Left ventricle myocardium inferior (tissue), 1 donor: ENCODE results near the gene SLC38A3. TPM values are rescaled to one million over a fixed set of nuclear protein-coding genes. Genes with fewer than 3 reads are reported as not detected.

Source experiments
- DNase-seq: peaks from one replicate; pipeline ENCODE4 v3.0.0-alpha.2; 2020
- H3K27ac ChIP-seq: fragments of 200-600 bp; replicated peaks from 2 replicates; pipeline ENCODE4 v1.8.0; 2021
- H3K27me3 ChIP-seq: fragments of 200-600 bp; 2 replicates; pipeline ENCODE4 v1.8.0; 2021; ENCODE audit warnings: low read depth
- H3K36me3 ChIP-seq: fragments of 200-600 bp; 2 replicates; pipeline ENCODE4 v1.8.0; 2021
- H3K4me1 ChIP-seq: fragments of 200-600 bp; 2 replicates; pipeline ENCODE4 v1.8.0; 2021
- H3K4me3 ChIP-seq: fragments of 200-600 bp; 2 replicates; pipeline ENCODE4 v1.8.0; 2021; ENCODE audit warnings: mild to moderate bottlenecking, moderate library complexity
- H3K9me3 ChIP-seq: fragments of 200-600 bp; replicated peaks from 2 replicates; pipeline ENCODE4 v1.8.0; 2021
- intact Hi-C: fragments of 100-400 bp; cut with micrococcal nuclease; formaldehyde crosslinking; loops from one replicate; pipeline ENCODE4 v1.11.0; 2022
- total RNA-seq: library from RNA; stranded (reverse); fragmentation: NEBNext Ultra II Directional; extraction: Animal tissue kit (Norgen Biotek cat#: 25700); gene quantifications from one replicate; pipeline ENCODE4 v1.2.1, GENCODE V29; 2021
- TF ChIP-seq, protein P1 (sequence below): fragments of 200-600 bp; IDR thresholded peaks from 2 replicates; pipeline ENCODE4 v1.8.0; 2021; ENCODE audit warnings: antibody characterized with exemption, mild to moderate bottlenecking, borderline replicate concordance
- donor health status: DM: no; HTN: yes; CAD: no; lungs with severe emphysema.

SLC38A3 gene
- total RNA-seq, 1 donor from 2014 or later: 10.4 TPM

DNA sequence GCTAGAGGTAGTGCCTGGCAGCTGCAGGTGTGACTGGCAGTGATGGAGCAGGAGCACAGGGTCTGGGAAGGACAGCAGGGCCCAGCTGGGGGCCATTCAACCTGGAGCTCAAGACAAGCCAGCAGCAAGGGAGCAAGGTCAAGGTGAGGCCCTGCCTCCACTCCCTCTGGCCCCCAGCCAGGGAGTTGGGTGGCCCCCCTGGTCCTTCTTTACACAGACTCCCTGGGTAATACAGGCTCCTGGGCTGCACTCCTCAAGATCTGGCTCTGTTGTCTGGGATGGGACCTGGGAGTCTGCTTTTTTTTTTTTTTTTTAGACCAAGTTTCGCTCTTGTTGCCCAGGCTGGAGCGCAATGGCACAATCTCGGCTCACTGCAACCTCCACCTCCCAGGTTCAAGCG, 45.4 kb downstream of the SLC38A3 start:
- H3K27me3 ChIP-seq: no peaks in the 10 kb centered on the region
- H3K36me3 ChIP-seq: peaks cover 31% of the 10 kb centered on the region
- H3K9me3 ChIP-seq: no peaks in the 10 kb centered on the region
- H3K4me1 ChIP-seq: peaks cover 100% of the 10 kb centered on the region
- TF ChIP-seq, protein P1, sequence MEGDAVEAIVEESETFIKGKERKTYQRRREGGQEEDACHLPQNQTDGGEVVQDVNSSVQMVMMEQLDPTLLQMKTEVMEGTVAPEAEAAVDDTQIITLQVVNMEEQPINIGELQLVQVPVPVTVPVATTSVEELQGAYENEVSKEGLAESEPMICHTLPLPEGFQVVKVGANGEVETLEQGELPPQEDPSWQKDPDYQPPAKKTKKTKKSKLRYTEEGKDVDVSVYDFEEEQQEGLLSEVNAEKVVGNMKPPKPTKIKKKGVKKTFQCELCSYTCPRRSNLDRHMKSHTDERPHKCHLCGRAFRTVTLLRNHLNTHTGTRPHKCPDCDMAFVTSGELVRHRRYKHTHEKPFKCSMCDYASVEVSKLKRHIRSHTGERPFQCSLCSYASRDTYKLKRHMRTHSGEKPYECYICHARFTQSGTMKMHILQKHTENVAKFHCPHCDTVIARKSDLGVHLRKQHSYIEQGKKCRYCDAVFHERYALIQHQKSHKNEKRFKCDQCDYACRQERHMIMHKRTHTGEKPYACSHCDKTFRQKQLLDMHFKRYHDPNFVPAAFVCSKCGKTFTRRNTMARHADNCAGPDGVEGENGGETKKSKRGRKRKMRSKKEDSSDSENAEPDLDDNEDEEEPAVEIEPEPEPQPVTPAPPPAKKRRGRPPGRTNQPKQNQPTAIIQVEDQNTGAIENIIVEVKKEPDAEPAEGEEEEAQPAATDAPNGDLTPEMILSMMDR: no peak
- H3K4me3 ChIP-seq: no peak overlapping the region
- no peak for DNase-seq
- H3K27ac ChIP-seq: peak overlapping the region; percentile 99
- intact Hi-C loops: no loop called here

DNA sequence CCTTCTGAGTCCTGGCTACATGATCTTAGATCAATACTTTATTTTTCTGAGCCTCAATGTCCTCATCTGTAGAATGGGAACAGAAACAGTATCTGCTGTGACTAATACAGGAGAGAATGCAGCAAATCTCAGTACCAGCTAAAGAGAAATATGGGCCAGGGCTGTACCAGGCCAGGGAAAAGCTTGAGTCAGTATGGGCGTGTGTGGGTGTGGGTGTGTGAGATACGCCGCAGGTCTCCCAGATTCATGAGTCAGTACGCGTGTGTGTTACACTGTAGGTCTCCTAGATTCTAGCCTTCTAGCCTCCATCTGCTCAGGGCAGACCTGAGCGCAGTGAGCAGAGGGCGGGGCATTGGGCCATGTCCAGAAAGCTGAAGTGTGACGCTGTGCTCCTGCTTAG, 46.1 kb downstream of the SLC38A3 start:
- peak overlapping the region; percentile 99 for H3K27ac ChIP-seq
- TF ChIP-seq, protein P1: no peak
- H3K4me1 ChIP-seq: peaks cover 100% of the 10 kb centered on the region
- H3K36me3 ChIP-seq: peaks cover 39% of the 10 kb centered on the region
- H3K4me3 ChIP-seq: no peak overlapping the region
- H3K9me3 ChIP-seq: no peaks in the 10 kb centered on the region
- intact Hi-C loops: no loop called here
- DNase-seq: no peak
- no peaks in the 10 kb centered on the region for H3K27me3 ChIP-seq

DNA sequence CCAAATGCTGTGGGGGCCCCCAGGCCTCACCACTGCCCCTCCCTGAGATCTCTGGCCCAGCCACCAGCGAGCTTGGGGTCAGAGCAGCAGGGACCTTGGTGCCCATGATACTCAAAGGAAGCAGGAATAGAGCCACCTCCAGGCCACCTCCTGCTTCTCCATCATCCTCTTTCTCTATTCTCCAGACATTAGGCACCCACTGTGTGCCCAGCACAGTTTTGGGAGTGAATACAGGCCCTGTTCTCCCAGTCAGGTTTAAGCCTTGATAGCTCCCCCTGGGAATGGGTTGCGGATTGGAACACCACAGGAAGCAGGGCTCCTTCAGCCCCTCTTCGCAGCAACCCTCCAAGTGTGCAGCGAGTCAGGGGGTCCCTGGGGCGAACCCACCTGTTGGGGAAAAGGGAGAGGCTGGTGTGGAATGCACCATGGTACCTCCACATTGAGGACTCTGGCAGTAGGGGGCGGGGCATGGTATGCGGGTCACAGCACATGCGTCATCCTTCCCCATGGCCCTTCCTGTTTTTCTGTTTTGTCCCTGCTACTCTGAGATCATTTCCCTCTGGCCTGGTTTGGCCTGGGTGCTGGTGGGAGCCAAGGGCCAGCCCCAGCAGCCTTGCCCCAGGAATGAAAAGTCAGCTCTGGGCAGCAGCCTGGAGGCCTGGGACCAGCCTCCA, 49.6 kb downstream of the SLC38A3 start:
- intact Hi-C loops: no loop called here
- Histone ChIP-seq H3K9me3 (peaks cover 6% of the 10 kb centered on the region), H3K4me1 (peaks cover 100% of the 10 kb centered on the region), H3K4me3 (peak overlapping the region; percentile 28), H3K36me3 (peaks cover 62% of the 10 kb centered on the region), H3K27me3 (no peaks in the 10 kb centered on the region), H3K27ac (peak overlapping the region; percentile 99)
- DNase-seq: peak; percentile 79
- TF ChIP-seq, protein P1: no peak

DNA sequence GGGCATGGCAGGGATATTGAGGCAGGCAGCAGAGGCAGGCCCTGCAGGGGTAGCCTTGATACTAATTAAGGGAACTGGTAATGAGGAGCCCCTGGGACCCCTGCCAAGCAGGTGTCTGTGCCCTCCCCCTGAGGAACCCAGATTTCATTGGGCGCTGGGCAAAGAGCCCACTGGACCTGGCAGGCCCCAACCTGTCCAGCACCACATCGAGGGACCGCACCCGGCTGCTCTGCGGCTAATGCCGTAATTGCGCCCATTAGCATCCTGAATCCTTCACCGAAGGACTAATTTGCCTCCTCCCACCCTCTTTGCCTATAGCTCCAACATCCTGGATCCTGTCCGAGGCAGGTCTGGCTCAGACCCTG, 50.2 kb downstream of the SLC38A3 start:
- Histone ChIP-seq H3K27ac (peak overlapping the region; percentile 99), H3K27me3 (no peaks in the 10 kb centered on the region), H3K4me3 (peak overlapping the region; percentile 28), H3K9me3 (peaks cover 6% of the 10 kb centered on the region), H3K36me3 (peaks cover 62% of the 10 kb centered on the region), H3K4me1 (peaks cover 99% of the 10 kb centered on the region)
- intact Hi-C loops: no loop called here
- TF ChIP-seq, protein P1: no peak
- DNase-seq: no peak

DNA sequence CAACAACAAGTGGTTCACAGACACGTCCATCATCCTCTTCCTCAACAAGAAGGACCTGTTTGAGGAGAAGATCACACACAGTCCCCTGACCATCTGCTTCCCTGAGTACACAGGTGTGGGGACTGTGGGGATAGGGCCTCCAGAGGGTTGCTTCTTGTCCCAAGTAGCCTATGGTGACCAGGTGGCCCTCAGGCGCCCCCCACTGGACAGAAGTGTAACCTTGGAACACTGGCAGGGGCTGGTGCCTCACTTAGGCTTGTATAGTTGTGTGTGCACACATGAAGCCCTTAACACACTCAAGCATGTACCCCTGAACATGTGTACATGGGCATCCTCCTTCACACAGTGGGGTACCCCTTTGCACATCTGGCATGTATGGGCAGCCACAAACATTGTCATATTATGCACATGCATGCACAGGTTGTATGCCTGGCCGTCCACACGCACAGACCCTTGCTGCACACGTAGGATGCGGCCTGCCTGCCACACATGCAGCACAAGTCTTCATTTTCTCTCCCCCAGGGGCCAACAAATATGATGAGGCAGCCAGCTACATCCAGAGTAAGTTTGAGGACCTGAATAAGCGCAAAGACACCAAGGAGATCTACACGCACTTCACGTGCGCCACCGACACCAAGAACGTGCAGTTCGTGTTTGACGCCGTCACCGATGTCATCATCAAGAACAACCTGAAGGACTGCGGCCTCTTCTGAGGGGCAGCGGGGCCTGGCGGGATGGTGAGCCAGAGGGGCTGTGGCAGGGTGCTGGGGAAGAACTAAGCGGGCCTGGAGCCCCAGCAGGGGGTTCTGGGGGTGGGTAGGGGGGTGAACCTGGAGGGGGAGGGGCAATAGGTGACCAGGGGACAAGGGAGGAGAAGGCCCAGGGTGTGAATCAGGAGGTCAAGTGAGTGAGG, 52.2 kb downstream of the SLC38A3 start:
- H3K36me3 ChIP-seq: peaks cover 61% of the 10 kb centered on the region
- no peak overlapping the region for H3K4me3 ChIP-seq
- H3K4me1 ChIP-seq: peaks cover 94% of the 10 kb centered on the region
- intact Hi-C loops: no loop called here
- H3K27ac ChIP-seq: peak overlapping the region; percentile 99
- DNase-seq: no peak
- TF ChIP-seq, protein P1: peak; percentile 59
- no peaks in the 10 kb centered on the region for H3K27me3 ChIP-seq
- H3K9me3 ChIP-seq: peaks cover 6% of the 10 kb centered on the region
